Measurements from ENCODE around the gene MAPK6.

MAPK6 gene

DNA sequence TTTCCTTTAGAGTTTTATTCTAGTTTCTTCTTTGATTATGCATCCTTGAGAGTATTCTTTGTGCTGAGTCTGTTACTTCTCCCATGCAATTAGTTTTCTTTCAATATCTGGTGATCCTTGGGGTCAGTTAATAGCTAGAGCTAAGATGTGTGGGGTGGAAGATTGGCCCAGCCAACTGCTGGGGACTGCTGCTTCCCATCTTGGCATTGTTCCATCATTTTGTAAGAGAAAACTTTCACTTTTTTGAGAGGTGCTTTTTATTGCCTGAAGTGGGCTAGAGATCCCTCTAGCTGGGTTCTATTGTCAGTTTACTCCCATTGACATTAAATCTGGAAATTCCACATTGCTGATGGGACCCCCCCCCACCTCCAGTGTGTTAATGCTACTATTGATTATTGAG lies 78.2 kb downstream of the MAPK6 start:
- H3K4me3 Mint-ChIP-seq = no peak overlapping the region
- H3K9me3 Mint-ChIP-seq = no peaks in the 10 kb centered on the region
- ATAC-seq (replicated peaks; ENCODE audit: extremely low read depth, poor library complexity, severe bottlenecking) (no peak), DNase-seq (ENCODE audit: low spot score in 2 of 2) (no peak)
- H3K4me1 Mint-ChIP-seq = peaks cover 5% of the 10 kb centered on the region
- H3K27ac Mint-ChIP-seq (ENCODE audit: low read depth) = no peak overlapping the region
- H3K27me3 Mint-ChIP-seq = peaks cover 16% of the 10 kb centered on the region
- H3K36me3 Mint-ChIP-seq (ENCODE audit: insufficient read depth) = no peaks in the 10 kb centered on the region

DNA sequence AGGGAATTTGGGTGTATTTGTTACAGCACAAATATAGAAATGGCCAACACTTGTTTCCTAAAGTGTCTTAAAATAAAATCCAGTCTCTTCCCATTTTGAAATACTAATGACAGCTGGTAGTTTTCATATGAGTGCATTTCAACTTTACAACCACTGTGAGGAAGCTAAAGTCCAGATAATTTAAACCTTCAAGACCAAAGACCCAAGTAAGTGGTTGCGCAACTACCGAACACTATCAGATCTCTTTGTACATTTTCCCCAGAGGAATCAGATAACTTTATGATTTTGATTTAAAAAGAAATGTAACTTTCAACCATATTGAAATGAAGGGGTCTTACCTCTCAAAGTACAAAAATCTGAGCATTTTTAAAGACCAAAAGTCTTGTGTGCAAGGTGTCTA lies 79.3 kb downstream of the MAPK6 start:
- Mint-ChIP-seq H3K27me3 (peaks cover 20% of the 10 kb centered on the region), H3K4me1 (peaks cover 5% of the 10 kb centered on the region), H3K36me3 (ENCODE audit: insufficient read depth) (no peaks in the 10 kb centered on the region), H3K4me3 (no peak overlapping the region), H3K9me3 (no peaks in the 10 kb centered on the region), H3K27ac (ENCODE audit: low read depth) (no peak overlapping the region)
- ATAC-seq (replicated peaks; ENCODE audit: extremely low read depth, poor library complexity, severe bottlenecking) (no peak), DNase-seq (ENCODE audit: low spot score in 2 of 2) (no peak)

DNA sequence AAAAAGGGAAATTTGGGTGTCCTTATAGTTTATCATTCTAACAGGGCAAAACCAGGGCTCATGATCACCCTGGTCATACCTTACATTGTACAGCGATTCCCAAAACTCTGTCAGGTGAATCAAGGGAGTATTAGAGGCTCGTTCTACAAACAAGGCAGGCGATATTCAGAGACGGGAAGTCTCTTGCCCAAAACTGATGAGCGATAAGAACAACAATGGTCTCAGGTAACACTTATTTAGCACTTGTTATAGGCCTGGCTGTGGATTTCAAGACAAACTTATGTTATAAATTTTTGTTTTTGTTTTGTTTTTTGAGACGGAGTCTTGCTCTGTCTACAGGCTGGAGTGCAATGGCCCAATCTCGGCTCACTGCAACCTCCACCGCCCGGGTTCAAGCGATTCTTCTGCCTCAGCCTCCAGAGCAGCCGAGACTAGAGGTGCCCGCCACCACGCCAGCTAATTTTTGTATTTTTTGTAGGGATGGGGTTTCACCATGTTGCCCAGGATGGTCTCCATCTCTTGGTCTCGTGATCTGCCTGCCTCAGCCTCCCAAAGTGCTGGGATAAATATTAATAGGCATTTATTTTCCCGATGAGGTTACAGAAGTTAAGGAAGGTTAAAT lies 80.7 kb downstream of the MAPK6 start:
- Mint-ChIP-seq H3K36me3 (ENCODE audit: insufficient read depth) (no peaks in the 10 kb centered on the region), H3K27me3 (peaks cover 20% of the 10 kb centered on the region), H3K27ac (ENCODE audit: low read depth) (no peak overlapping the region), H3K4me1 (peaks cover 5% of the 10 kb centered on the region), H3K4me3 (no peak overlapping the region), H3K9me3 (no peaks in the 10 kb centered on the region)
- DNase-seq (ENCODE audit: low spot score in 2 of 2) (no peak), ATAC-seq (replicated peaks; ENCODE audit: extremely low read depth, poor library complexity, severe bottlenecking) (no peak)

DNA sequence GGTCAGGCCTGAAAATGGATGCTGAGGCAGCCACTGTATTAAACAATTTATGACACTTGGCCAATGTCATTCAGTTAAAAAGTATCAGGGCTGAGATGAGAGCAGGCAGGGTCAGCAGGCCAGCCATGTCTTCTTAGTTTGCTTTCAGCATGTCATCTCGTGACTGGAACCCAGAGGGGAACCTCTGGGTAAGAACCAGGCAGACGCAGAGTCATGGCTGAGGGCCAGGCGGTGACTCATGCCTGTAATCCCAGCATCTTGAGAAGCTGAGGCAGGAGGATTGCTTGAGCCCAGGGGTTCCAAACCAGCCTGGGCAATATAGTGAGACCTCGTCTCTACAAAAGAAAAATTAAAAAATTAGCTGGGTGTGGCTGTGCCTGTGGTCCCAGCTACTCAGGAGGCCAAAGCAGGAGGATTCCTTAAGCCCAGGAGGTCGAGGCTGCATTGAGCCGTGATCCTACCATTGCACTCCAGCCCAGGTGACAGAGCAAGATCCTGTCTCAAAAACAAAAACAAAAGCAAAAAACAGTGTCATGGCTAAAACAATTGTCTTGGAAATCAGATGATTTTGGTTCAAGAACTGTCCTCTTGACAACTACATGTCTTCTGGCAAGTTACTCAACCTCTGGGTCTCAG lies 81.9 kb downstream of the MAPK6 start:
- Mint-ChIP-seq H3K27ac (ENCODE audit: low read depth) (no peak overlapping the region), H3K27me3 (peaks cover 20% of the 10 kb centered on the region), H3K4me1 (peaks cover 5% of the 10 kb centered on the region), H3K9me3 (no peaks in the 10 kb centered on the region), H3K36me3 (ENCODE audit: insufficient read depth) (no peaks in the 10 kb centered on the region), H3K4me3 (no peak overlapping the region)
- ATAC-seq (replicated peaks; ENCODE audit: extremely low read depth, poor library complexity, severe bottlenecking) = no peak
- no peak for DNase-seq (ENCODE audit: low spot score in 2 of 2)

DNA sequence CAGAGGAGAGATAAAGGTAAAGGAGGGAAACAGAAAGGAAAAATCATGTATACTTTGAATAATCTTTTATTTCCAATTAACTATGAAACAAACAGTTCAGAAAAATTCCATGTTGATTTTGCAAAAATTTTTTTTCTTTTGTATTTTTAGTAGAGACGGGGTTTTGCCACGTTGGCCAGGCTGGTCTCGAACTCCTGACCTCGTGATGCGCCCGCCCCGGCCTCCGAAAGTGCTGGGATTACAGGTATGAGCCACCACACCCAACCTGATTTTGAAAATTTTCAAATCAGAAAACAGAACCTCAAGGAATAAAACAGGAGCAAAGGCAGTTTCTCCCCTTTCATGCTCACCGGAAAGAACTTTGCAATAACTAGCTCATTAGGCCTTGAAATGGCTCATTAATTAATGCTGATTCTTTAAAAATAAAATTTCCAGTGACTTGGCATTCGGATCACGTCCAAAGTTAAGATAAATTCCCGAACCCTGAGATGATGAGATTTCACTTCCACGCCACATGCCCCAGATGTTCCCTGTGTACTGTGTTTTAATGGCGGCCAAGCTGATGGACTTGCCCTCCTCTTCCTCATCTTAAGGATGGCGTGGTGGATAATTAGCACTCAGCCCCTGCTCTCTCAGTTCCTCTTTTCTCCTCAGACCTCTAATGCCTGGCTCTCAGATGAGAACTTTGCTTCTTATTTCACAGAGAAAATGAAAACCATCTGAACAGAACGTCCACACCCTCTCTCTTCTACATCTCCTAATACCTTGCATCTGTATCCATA lies 82.7 kb downstream of the MAPK6 start:
- peaks cover 25% of the 10 kb centered on the region for H3K27me3 Mint-ChIP-seq
- H3K9me3 Mint-ChIP-seq = no peaks in the 10 kb centered on the region
- no peak for ATAC-seq (replicated peaks; ENCODE audit: extremely low read depth, poor library complexity, severe bottlenecking)
- peaks cover 5% of the 10 kb centered on the region for H3K4me1 Mint-ChIP-seq
- DNase-seq (ENCODE audit: low spot score in 2 of 2) = no peak
- no peak overlapping the region for H3K4me3 Mint-ChIP-seq
- no peaks in the 10 kb centered on the region for H3K36me3 Mint-ChIP-seq (ENCODE audit: insufficient read depth)
- no peak overlapping the region for H3K27ac Mint-ChIP-seq (ENCODE audit: low read depth)

DNA sequence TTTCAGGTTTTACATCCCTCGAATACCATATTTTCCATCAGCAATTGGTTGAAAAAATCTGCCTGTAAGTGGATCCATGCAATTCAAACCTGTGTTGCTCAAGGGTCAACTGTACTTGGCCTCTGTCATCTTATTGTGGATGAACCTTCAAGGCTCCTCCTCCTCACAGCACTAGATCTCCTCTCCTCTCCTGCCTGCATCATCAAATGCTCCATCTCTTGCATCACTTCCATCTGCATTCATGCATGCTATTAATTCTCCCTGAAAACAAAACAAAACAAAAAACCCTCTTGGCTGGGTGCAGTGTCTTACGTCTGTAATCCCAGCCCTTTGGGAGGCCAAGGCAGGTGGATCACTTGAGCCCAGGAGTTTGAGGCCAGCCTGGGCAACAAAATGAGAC lies 83.4 kb downstream of the MAPK6 start:
- DNase-seq (ENCODE audit: low spot score in 2 of 2) = no peak
- Mint-ChIP-seq H3K27me3 (peaks cover 29% of the 10 kb centered on the region), H3K9me3 (no peaks in the 10 kb centered on the region), H3K4me3 (no peak overlapping the region), H3K4me1 (peaks cover 5% of the 10 kb centered on the region), H3K27ac (ENCODE audit: low read depth) (no peak overlapping the region), H3K36me3 (ENCODE audit: insufficient read depth) (no peaks in the 10 kb centered on the region)
- ATAC-seq (replicated peaks; ENCODE audit: extremely low read depth, poor library complexity, severe bottlenecking) = no peak

DNA sequence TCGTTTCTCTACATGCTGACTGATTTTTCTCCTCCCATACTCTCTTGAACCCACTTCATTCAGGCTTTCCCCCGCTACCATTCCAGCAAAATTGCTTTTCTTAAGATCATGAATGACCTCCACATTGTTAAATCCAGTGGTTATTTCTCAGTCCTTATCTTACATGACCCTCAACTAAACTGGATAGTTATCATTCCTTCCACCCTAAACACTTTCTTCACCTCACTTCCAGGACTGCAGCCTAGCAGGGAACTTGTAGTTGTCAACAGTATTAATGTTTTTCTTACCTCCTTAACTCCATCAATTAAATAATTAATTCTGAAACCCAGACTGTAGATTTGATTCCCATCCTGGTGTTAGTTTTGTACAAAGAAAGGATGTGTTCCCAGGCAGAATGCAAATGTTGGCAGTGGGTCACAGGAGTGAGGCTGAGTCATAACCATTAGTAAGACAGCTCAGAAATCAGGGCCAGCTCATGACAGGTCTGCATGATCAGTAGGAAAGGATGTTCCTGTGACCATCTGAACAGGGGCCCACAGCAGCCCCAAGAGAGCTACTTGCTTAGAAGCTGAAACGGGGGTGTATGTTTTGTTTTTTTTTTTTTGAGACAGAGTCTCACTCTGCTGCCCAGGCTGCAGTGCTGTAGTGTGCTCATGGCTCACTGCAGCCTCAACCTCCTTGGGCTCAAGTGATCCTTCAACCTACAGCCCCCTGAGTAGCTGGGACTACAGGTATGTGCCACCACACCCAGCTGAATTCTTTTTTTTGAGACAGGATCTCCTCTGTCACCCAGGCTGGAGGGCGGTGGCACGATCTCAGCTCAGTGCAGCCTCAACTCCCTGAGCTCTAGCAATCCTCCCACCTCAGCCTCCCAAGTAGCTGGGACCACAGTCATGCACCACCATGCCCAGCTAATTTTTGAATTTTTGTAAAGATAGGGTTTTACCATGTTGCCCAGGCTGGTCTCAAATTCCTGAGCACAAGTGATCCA lies 84.5 kb downstream of the MAPK6 start:
- no peaks in the 10 kb centered on the region for H3K9me3 Mint-ChIP-seq
- DNase-seq (ENCODE audit: low spot score in 2 of 2) (no peak), ATAC-seq (replicated peaks; ENCODE audit: extremely low read depth, poor library complexity, severe bottlenecking) (no peak)
- H3K27me3 Mint-ChIP-seq = peaks cover 32% of the 10 kb centered on the region
- H3K36me3 Mint-ChIP-seq (ENCODE audit: insufficient read depth) = no peaks in the 10 kb centered on the region
- H3K4me3 Mint-ChIP-seq = no peak overlapping the region
- H3K4me1 Mint-ChIP-seq = peaks cover 5% of the 10 kb centered on the region
- no peak overlapping the region for H3K27ac Mint-ChIP-seq (ENCODE audit: low read depth)

DNA sequence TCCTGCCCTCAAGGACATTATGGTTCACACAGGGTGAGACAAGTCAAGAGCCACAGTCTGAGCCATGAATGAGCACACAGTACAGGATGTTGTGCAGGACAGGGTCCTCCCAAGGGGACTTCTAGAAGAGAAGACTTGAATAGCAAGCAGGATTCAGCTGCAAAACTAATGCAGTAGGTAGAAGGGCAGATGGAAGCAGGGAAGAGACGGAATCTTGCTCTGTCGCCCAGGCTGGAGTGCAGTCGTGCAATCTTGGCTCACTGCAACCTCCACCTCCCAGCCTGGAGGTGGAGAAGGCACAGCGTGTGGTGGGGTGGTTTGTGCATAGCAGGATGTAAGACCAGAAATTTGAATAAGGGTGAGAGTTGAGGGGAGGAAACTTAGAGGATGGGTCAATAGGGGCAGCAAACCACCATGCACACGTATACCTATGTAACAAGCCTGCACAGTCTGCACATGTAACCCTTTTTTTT lies 85.5 kb downstream of the MAPK6 start:
- Mint-ChIP-seq H3K27ac (ENCODE audit: low read depth) (no peak overlapping the region), H3K36me3 (ENCODE audit: insufficient read depth) (no peaks in the 10 kb centered on the region), H3K4me3 (no peak overlapping the region), H3K27me3 (peaks cover 37% of the 10 kb centered on the region), H3K9me3 (no peaks in the 10 kb centered on the region), H3K4me1 (peaks cover 5% of the 10 kb centered on the region)
- ATAC-seq (replicated peaks; ENCODE audit: extremely low read depth, poor library complexity, severe bottlenecking) (no peak), DNase-seq (ENCODE audit: low spot score in 2 of 2) (no peak)

DNA sequence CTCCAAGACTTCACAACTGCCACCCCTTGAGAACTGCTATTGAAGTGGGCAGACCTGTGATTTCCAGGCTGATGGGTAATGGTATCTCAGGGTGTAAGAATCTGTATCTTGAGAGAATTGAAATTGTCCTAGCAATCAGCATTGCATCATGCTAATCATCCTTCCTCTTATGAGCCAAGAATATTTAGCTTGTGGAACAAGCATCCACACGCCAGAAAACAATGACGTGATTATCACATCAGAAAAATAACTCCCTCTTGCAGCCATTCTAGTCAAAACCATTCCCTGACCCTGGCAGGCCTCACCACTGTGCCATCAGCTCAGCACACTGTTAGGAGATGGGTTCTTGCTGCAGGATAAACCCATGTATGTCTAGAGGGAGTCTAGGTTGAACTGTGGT lies 86.8 kb downstream of the MAPK6 start:
- H3K9me3 Mint-ChIP-seq = no peaks in the 10 kb centered on the region
- H3K36me3 Mint-ChIP-seq (ENCODE audit: insufficient read depth) = no peaks in the 10 kb centered on the region
- no peak overlapping the region for H3K4me3 Mint-ChIP-seq
- ATAC-seq (replicated peaks; ENCODE audit: extremely low read depth, poor library complexity, severe bottlenecking) (no peak), DNase-seq (ENCODE audit: low spot score in 2 of 2) (no peak)
- H3K27ac Mint-ChIP-seq (ENCODE audit: low read depth) = no peak overlapping the region
- peaks cover 5% of the 10 kb centered on the region for H3K4me1 Mint-ChIP-seq
- H3K27me3 Mint-ChIP-seq = peaks cover 41% of the 10 kb centered on the region

DNA sequence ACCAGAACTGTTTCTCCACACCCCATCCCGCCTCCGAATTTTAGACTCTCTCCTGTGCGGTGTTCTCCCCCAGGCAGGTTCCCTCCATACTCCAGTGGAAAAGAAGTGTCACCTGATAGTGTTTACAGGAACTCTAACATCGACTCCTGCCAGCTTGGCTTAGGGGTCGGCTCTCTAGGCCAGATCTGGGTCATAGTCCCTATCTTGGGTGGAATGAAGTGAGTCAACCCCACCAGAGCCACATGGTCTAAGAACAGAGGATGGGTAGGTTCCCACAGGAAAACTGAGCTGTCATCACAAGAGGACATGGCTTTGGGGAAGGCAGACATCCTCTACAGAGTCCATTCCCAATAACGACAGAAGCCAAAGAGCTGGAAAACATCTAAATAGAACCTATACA lies 87.6 kb downstream of the MAPK6 start:
- ATAC-seq (replicated peaks; ENCODE audit: extremely low read depth, poor library complexity, severe bottlenecking) = no peak
- Mint-ChIP-seq H3K4me1 (peaks cover 5% of the 10 kb centered on the region), H3K27me3 (peaks cover 41% of the 10 kb centered on the region)

DNA sequence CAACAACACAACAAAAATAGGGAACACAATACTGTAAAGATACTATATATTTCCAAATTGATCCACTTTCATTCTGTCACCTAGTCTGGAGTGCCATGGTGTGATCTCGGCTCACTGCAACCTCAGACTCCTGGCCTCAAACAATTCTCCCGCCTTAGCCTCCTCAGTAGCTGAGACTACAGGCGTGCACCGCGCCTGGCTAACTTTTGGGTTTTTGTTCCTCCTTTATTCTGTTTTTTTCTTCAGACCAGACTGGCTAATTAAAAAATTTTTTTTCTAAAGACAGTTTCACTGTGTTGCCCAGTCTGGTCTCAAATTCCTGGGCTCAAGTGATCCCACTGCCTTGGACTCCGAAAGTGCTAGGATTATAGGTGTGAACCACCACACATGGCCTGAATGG lies 88.2 kb downstream of the MAPK6 start:
- H3K9me3 Mint-ChIP-seq = no peaks in the 10 kb centered on the region
- H3K4me1 Mint-ChIP-seq = no peaks in the 10 kb centered on the region
- DNase-seq (ENCODE audit: low spot score in 2 of 2) = no peak
- no peak overlapping the region for H3K4me3 Mint-ChIP-seq
- H3K36me3 Mint-ChIP-seq (ENCODE audit: insufficient read depth) = no peaks in the 10 kb centered on the region
- H3K27ac Mint-ChIP-seq (ENCODE audit: low read depth) = no peak overlapping the region
- no peak for ATAC-seq (replicated peaks; ENCODE audit: extremely low read depth, poor library complexity, severe bottlenecking)
- H3K27me3 Mint-ChIP-seq = peaks cover 35% of the 10 kb centered on the region

More for the DNA sequence above, 87.6 kb downstream of the MAPK6 start:
- no peaks in the 10 kb centered on the region for H3K36me3 Mint-ChIP-seq (ENCODE audit: insufficient read depth)
- H3K9me3 Mint-ChIP-seq = no peaks in the 10 kb centered on the region
- H3K4me3 Mint-ChIP-seq = no peak overlapping the region
- no peak for DNase-seq (ENCODE audit: low spot score in 2 of 2)
- H3K27ac Mint-ChIP-seq (ENCODE audit: low read depth) = no peak overlapping the region
